SW 1271 (cell line): ENCODE results near the gene SIRPA.
"Not testable (repeated sequence)": the region's sequence is repeated elsewhere in the genome, so short reads cannot be mapped to it uniquely, and the experiment has no call there.

Experiments used
- DNase-seq, 2 experiments: peaks; one replicate each; lab custom pipeline; 2025; lab: John Stamatoyannopoulos, UW

SIRPA gene

GRCh38 chr20:1907586-1907985 lies 12.4 kb downstream of the SIRPA start:
- no peak for DNase-seq

GRCh38 chr20:1908191-1908590 lies 13.0 kb downstream of the SIRPA start:
- DNase-seq = no peak

DNA sequence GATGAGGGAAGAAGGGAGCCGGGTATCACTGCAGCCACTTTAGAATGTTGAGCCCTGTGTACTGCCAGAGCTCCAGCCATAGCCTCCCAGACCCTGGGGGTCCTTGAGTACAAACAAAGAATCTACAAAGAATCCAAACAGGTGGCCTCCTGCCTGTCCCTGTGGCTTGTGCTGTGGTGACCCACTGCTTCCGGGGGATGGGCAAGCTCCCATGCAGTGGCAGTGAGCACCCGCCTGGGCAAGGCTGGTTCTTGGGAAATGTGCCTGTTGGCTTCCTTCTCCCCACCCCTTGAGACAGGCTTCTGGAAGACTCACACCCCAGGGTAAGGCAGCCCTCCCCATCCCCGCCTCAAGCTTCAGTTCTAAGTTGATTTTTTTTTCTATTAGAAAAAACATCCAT lies 13.9 kb downstream of the SIRPA start:
- DNase-seq = no peak

DNA sequence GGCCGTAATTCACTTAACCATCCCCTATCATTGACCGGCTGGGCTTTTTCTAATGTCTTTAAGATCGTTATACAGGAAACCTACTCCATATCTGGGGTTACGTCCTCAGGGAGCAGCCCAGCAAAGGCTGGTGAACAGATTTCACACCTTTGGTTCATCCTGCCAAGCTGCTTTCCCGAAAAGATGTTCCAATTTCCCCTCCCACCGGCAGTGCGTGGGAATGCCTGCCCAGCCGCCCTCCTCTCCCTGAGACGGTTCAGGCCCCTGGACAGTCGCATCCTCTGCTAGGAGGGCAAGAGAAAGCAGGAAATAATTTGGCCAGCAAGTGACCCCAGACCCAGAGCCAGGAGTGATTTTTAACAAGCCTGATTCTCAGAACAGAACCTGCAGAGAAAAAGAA lies 16.3 kb downstream of the SIRPA start:
- no peak for DNase-seq

DNA sequence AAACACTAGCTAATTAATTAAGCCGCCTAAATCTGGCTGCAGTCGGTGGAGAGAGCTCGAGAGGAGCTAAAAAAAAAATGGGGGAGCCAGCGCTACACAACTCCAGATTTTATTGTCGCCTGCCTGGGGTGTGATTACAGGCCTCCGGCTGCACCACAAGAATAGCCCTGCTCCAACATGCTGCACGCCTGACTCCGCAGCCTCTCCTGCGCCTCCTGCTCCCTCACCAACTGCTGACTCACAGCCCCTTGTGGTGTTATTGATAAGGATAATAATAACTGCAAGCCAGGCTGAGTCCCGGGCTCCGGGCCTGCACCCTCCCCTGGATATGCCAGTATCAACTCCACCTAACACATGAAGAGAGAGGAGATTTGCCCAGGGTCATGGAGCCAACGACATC lies 16.8 kb downstream of the SIRPA start:
- DNase-seq = no peak

DNA sequence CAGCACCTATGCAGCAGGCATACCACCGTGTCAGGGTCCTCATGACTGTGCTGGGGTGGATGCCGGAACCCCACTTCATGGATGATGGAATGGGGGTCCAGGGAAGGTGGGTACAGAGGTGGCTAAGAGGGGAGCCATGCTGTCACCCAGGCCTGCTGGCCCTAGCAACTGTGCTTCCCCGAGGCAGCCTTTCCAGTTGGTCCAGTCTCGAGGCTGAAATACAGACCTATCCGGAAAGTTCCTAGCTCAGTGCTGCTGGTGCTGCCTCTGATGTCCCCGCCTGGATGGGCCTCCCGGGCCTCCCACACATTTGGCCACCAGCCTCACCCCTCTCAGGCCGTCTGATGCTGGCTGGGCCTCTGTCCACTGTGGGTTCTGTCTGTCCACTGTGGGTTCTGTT lies 17.4 kb downstream of the SIRPA start:
- no peak for DNase-seq

DNA sequence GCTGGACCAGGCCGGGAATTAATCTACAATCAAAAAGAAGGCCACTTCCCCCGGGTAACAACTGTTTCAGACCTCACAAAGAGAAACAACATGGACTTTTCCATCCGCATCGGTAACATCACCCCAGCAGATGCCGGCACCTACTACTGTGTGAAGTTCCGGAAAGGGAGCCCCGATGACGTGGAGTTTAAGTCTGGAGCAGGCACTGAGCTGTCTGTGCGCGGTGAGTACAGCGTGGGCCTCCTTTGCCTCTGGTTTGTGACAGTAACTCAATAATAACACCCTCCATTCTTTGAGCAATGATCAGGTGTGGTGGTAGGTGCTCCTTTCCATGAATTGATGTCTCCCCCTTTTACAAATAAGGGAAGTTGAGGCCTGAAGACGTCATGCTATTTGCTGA lies 20.0 kb downstream of the SIRPA start:
- not testable (repeated sequence) for DNase-seq

- no peak for DNase-seq
These were observed 20.5 kb downstream of the SIRPA start for GRCh38 chr20:1915725-1916124.

DNA sequence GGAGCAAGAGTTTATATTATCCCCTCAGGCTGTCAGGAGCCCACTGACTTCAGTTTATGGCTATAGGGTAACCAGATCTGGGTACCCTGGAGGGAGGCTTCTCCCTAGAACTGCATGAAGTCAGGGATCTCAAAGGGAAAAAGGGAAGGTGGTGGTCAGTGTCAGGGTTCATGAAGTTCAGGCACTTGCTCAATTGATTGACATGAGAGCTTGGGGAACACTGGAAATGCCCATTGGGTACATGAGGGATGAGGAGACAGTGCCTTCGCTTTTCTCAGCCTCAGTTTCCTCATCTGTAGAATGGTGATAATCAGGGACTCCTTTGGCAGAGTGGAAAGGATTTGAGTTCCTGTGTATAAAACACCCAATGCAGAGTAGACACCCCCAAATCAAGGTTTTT lies 22.6 kb downstream of the SIRPA start:
- DNase-seq = no peak

GRCh38 chr20:1918491-1919165 lies 23.4 kb downstream of the SIRPA start:
- no peak for DNase-seq

- no peak for DNase-seq
These were observed 25.0 kb downstream of the SIRPA start for GRCh38 chr20:1920252-1920651.

DNA sequence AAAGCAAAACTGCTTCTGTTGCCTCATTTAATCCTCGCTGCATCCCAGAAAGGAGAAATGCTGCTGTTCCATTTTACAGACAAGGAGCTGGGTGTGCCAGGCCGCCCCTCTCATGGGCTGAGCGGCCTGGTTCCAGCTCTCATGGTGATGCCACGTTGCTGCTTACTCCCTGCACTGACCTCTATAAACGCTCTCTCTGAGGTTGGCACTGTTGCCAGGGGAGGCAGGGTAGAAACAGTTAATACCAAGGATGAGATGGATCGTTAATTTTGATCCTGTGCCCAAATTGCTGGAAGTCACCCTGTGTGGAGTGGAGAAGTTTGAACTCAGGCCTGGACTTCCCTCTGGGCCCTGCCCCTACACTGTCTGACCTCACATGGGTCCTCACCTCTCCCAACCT lies 25.6 kb downstream of the SIRPA start:
- no peak for DNase-seq

DNA sequence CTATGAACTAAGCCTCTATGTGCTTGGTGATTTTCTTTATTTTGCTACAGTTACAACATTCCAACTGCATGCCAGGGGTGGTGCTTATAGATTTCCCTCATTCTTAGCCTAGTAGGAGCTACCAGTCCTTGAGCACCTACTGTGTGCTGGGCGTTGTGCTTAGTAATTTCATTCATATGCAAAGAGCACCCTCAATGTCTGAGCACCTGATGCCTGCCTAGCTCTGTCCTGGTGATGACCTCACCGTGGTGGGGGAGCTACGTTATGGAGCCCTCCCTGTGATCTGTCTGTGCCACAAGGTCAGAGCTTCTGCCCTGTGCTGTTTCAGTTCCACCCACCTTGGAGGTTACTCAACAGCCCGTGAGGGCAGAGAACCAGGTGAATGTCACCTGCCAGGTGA lies 26.8 kb downstream of the SIRPA start:
- not testable (repeated sequence) for DNase-seq

GRCh38 chr20:1922786-1923185 lies 27.6 kb downstream of the SIRPA start:
- DNase-seq = no peak

DNA sequence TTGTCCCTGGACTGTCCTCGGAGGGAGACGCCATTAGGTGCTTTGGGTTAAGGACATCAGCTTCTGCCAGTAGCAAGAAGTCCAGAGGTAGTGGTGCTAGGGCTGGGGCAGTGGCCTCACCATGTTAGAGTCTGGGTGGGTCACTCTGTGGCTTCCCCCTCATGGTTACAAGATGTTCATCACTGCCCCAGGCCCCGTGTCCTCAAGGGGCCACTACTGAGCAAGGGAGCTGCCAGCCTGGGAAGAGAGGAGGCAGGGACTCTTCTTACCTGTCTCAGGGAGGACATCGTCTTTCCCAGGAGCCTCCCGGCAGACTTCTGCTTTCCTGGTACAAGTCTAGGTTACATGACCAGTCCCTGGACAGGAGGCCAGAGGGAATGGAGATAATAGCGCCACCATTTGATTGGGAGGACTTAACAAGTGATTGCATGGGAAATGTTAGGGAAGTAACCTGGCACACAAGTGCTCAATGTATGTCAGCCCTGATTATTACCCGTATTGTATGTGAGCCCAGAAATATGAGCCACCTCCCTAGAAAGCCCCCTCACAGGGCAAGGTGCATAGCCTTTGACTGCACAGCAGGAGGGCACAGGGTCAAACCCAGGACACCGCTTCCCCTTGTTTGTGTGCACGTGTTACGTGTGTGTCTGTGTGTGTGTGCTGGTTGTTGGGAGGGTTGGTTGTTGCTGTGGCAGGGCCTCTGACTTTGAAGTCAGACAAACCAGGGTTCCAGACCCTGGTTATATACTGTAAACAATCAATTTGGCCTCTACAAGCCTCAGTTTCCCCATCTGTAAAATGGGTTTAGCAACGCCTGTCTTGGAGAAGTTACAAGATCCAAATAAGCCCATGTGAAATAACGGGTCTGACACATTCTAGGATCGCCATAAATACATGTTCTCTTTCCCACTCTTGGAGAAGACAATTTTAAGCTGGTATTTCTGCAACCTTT lies 30.0 kb downstream of the SIRPA start:
- no peak for DNase-seq

GRCh38 chr20:1926237-1926636 lies 31.0 kb downstream of the SIRPA start:
- DNase-seq = no peak

DNA sequence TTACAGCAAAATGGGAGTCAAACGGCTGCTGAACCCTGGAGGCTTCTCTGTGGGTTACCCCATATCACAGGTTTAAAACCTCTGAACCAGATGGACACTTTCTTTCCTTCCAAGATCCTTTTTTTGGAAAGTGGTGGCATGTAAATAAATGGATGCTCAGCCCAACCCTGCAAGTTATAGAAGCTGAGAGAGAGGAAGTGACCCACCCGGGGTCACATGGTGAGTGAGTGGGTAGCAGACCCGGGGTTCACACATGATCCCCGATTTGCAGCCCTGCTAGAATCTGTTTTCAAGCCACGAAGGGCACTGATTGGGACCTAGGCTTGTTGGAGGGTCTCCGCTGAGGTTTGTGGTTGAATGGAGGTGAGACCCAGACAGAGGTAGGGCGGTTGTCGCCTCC lies 32.0 kb downstream of the SIRPA start:
- DNase-seq = no peak

DNA sequence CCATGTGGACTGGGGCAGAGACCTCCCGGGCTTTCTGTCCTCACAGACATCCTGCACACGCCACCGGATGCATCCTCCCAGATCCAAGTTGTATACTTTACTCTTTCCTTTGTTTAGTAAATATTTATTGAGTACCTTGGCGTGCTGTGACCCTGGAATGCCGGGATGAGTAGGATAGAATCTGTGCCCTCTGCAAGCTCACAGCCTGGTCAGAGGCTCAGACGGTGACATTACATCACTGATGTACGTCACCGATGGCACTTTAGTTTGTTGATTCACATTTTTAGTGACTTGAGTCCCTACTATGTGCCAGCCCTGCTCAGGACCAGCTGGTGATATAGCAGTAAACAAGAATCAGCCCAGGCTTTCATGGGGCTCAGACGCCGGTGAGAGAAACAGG lies 32.9 kb downstream of the SIRPA start:
- DNase-seq = no peak

DNA sequence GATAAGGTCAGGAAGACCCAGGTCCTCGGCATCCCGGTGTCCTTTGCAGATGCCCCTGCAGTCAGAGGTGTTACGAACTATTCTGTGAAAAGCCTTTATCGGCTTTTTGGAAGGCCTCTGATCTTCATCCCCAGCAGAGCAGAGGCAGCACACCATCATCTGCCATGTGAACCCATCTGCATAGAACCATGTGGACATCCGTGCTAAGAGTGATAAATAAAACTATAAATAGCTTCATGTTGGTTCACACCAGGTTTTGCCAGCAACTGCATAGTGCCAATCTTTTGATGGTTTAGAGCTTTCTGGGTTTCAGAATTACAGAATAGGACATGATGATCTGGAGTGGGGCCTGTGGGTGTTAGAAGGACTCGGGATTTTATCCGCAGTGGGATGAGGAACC lies 33.6 kb downstream of the SIRPA start:
- DNase-seq = no peak

DNA sequence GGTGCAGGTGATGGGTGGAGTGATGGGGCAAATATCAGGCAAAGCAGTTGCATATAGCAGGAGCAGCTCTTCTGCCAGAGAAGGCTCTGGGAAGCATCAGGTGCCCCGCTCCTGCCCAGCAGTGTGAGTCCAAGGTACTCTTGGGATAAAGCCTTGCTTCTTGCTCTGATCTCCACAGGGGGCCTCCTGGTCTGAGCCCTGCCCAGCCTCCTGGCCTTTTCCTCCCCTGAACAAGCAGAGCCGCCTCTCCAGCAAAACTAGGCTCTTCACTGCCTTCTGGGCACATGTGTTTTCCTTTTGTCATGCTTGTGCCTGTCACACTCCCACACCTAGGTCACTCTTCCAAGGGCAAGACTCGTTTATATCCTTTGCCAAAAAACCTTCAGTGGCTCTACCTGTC lies 34.3 kb downstream of the SIRPA start:
- DNase-seq = no peak

- DNase-seq = no peak
These were observed 35.0 kb downstream of the SIRPA start for GRCh38 chr20:1930165-1930564.

GRCh38 chr20:1931830-1932229 lies 36.6 kb downstream of the SIRPA start:
- no peak for DNase-seq

DNA sequence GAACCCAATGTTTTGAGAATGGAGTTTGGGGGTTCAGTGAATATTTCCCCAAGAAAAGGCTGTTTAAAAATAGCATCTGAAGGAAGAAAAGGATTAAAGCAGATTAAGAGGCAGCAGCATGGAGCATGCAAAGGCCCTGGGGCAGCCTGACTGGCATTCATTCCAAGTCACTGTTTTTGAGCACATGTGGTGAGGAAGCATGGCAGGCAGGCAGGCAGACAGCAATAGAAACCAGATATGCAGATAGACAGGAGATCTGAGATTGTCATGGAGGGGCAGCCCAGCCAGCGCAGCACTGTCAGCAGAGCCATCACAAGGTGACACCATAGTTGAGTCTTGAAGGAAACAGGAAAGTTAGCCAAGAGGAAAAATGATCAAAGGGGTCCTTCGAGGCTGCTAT lies 37.8 kb downstream of the SIRPA start:
- DNase-seq = no peak
